HCT116 (cell line): ENCODE data around the gene PTGS1. TPM values are rescaled to one million over a fixed set of nuclear protein-coding genes. Genes with fewer than 3 reads are reported as not detected.
"Not testable (repeated sequence)": the region's sequence is repeated elsewhere in the genome, so short reads cannot be mapped to it uniquely, and the experiment has no call there.

Experiments
- ATAC-seq: fragments of 200-7000 bp; cut with Tn5 transposase; 2 replicates; pipeline ENCODE4 v1.9.1; 2020; ENCODE audit warnings: mild to moderate bottlenecking, moderate library complexity
- BruUV-seq: library from RNA; stranded (reverse); fragments of 400-500 nt; replicated peaks from 2 replicates; lab custom pipeline; 2021; lab: Mats Ljungman, UMichigan
- CTCF ChIA-PET: fragments of 300-600 bp; sonication (Branson Sonifier 250); formaldehyde crosslinking; loops from one replicate; lab custom pipeline; 2021; ENCODE audit warnings: antibody characterized with exemption; lab: Charles Lee
- POLR2A ChIA-PET: fragments of 300-600, 350-600 bp; sonication (Branson Sonifier 250); formaldehyde crosslinking; loops from one replicate; lab custom pipeline; 2021; ENCODE audit warnings: antibody characterized with exemption; lab: Charles Lee
- RAD21 ChIA-PET, 2 experiments: fragments of 300-600 bp; sonication (Branson Sonifier 250); formaldehyde crosslinking; loops; one replicate each; lab custom pipeline; 2023; ENCODE audit warnings: low total read pairs in 2 of 2; ENCODE audit not compliant: uncharacterized antibody in 2 of 2, unreplicated experiment in 2 of 2, low non-redundant PET in 1 of 2; lab: Charles Lee
- DNase-seq: peaks from one replicate; pipeline ENCODE4 v3.0.0-alpha.2; 2010; ENCODE audit warnings: low read depth, low spot score
- H2AFZ ChIP-seq: fragments of 200-600 bp; shearing (Covaris generic), sonication (generic); 2 replicates; pipeline ENCODE4 v1.6.1; 2017; ENCODE audit warnings: low read depth, mixed run types, mixed read lengths, antibody characterized with exemption, low read length; ENCODE audit not compliant: poor library complexity, severe bottlenecking
- H3K27ac ChIP-seq: 2 replicates; pipeline ENCODE4 v1.5.1; 2012; ENCODE audit warnings: low read depth, low read length
- H3K27me3 ChIP-seq: fragments of 200-600 bp; sonication (generic); 2 replicates; pipeline ENCODE4 v1.6.1; 2016; ENCODE audit warnings: mixed run types, low read length, mixed read lengths; ENCODE audit not compliant: insufficient read depth
- H3K36me3 ChIP-seq, 2 experiments: fragments of 200-500 bp in 1 of 2; fragments of 200-600 bp in 1 of 2; sonication (Bioruptor generic) in 1 of 2; sonication (generic) in 1 of 2; 2 replicates each; pipeline versions ENCODE4 v1.5.1 to v1.6.1; 2014 to 2016; ENCODE audit warnings: low read length in 2 of 2, inconsistent platforms in 1 of 2, mixed read lengths in 1 of 2, mixed run types in 1 of 2; ENCODE audit not compliant: insufficient read depth in 2 of 2, control insufficient read depth in 1 of 2
- H3K4me1 ChIP-seq, 2 experiments: fragments of 200-600 bp in 1 of 2; sonication (generic) in 1 of 2; 2 replicates each; pipeline versions ENCODE4 v1.5.1 to v1.6.1; 2012 to 2017; ENCODE audit warnings: low read length in 2 of 2, inconsistent platforms in 1 of 2, mild to moderate bottlenecking in 1 of 2, mixed read lengths in 1 of 2, mixed run types in 1 of 2, moderate library complexity in 1 of 2; ENCODE audit not compliant: insufficient read depth in 2 of 2, control insufficient read depth in 1 of 2
- H3K4me2 ChIP-seq: fragments of 200-600 bp; sonication (generic); 2 replicates; pipeline ENCODE4 v1.6.1; 2017; ENCODE audit warnings: mixed run types, low read length, mixed read lengths
- H3K4me3 ChIP-seq, 2 experiments: fragments of 200-600 bp in 1 of 2; sonication (generic) in 1 of 2; replicated peaks in 1 of 2; 2 replicates each; pipeline ENCODE4 v1.5.1; 2011 to 2016; ENCODE audit warnings: low read length in 2 of 2, control low read depth in 1 of 2, low read depth in 1 of 2, mild to moderate bottlenecking in 1 of 2, mixed read lengths in 1 of 2, mixed run types in 1 of 2
- H3K79me2 ChIP-seq: fragments of 200-600 bp; sonication (generic); 2 replicates; pipeline ENCODE4 v1.6.1; 2017; ENCODE audit warnings: mild to moderate bottlenecking, mixed run types, low read length, moderate library complexity, mixed read lengths; ENCODE audit not compliant: insufficient read depth
- H3K9ac ChIP-seq: fragments of 200-600 bp; sonication (generic); 2 replicates; pipeline ENCODE4 v1.6.1; 2016; ENCODE audit warnings: low read length, mixed read lengths
- H3K9me2 ChIP-seq: fragments of 200-600 bp; sonication (generic), shearing (Covaris generic); 2 replicates; pipeline ENCODE4 v1.6.1; 2017; ENCODE audit warnings: mixed run types, mild to moderate bottlenecking, moderate library complexity; ENCODE audit not compliant: insufficient read depth
- H3K9me3 ChIP-seq, 2 experiments: fragments of 200-500 bp in 1 of 2; fragments of 200-600 bp in 1 of 2; sonication (Bioruptor generic) in 1 of 2; sonication (generic) in 1 of 2; 2 replicates each; pipeline ENCODE4 v1.6.1; 2014 to 2017; ENCODE audit warnings: low read length in 2 of 2, mixed read lengths in 2 of 2, inconsistent platforms in 1 of 2, low read depth in 1 of 2, mild to moderate bottlenecking in 1 of 2, mixed run types in 1 of 2, moderate library complexity in 1 of 2; ENCODE audit not compliant: control insufficient read depth in 1 of 2, insufficient read depth in 1 of 2
- H4K20me1 ChIP-seq: fragments of 200-600 bp; sonication (generic), shearing (Covaris generic); 2 replicates; pipeline ENCODE4 v1.6.1; 2017; ENCODE audit warnings: mixed run types, mild to moderate bottlenecking, moderate library complexity; ENCODE audit not compliant: insufficient read depth
- CEBPB ChIP-seq: IDR thresholded peaks from 2 replicates; pipeline ENCODE4 v1.6.1; 2012; ENCODE audit warnings: low read depth
- EGR1 ChIP-seq: IDR thresholded peaks from 2 replicates; pipeline ENCODE4 v1.6.1; 2012; ENCODE audit warnings: low read depth
- EZH2 ChIP-seq: fragments of 200-600 bp; sonication (generic); IDR thresholded peaks from 2 replicates; pipeline ENCODE4 v1.6.1; 2017; ENCODE audit warnings: antibody characterized with exemption, mixed run types
- EZH2phosphoT487 ChIP-seq: fragments of 200-600 bp; IDR thresholded peaks from 2 replicates; pipeline ENCODE4 v1.6.1; 2018; ENCODE audit warnings: antibody characterized with exemption, borderline replicate concordance
- JUND ChIP-seq: IDR thresholded peaks from 2 replicates; pipeline ENCODE4 v1.6.1; 2012
- POLR2AphosphoS5 ChIP-seq: IDR thresholded peaks from 2 replicates; pipeline ENCODE4 v1.6.1; 2011; ENCODE audit warnings: mild to moderate bottlenecking, low read depth, low read length, moderate library complexity
- SP1 ChIP-seq: IDR thresholded peaks from 2 replicates; pipeline ENCODE4 v1.6.1; 2012; ENCODE audit warnings: low read depth
- SRF ChIP-seq: IDR thresholded peaks from 2 replicates; pipeline ENCODE4 v1.6.1; 2012; ENCODE audit warnings: low read depth
- TCF7L2 ChIP-seq: IDR thresholded peaks from 2 replicates; pipeline ENCODE4 v1.7.0; 2011; ENCODE audit warnings: borderline replicate concordance, inconsistent platforms; ENCODE audit not compliant: insufficient read depth, insufficient read length; ENCODE audit errors: extremely low read depth
- ZFX ChIP-seq: fragments of 450-650 bp; IDR thresholded peaks from 2 replicates; pipeline ENCODE4 v1.6.1; 2017
- ZNF274 ChIP-seq: fragments of 200-500 bp; sonication (Bioruptor generic); IDR thresholded peaks from 2 replicates; pipeline ENCODE4 v1.6.1; 2014; ENCODE audit warnings: mild to moderate bottlenecking, low read depth, low read length, inconsistent platforms
- intact Hi-C: fragments of 100-400 bp; cut with micrococcal nuclease; formaldehyde crosslinking; loops from 2 replicates; pipeline ENCODE4 v1.10.0; 2022
- total RNA-seq: library from RNA; stranded (reverse); gene quantifications from one replicate; pipeline ENCODE4 v1.2.1, GENCODE V29; 2021; ENCODE audit not compliant: unreplicated experiment
- TF ChIP-seq, protein P1 (sequence below): IDR thresholded peaks from 2 replicates; pipeline ENCODE4 v1.6.1; 2012

PTGS1 gene
- total RNA-seq, 1 experiment from 2014 or later = 3.5 TPM

DNA sequence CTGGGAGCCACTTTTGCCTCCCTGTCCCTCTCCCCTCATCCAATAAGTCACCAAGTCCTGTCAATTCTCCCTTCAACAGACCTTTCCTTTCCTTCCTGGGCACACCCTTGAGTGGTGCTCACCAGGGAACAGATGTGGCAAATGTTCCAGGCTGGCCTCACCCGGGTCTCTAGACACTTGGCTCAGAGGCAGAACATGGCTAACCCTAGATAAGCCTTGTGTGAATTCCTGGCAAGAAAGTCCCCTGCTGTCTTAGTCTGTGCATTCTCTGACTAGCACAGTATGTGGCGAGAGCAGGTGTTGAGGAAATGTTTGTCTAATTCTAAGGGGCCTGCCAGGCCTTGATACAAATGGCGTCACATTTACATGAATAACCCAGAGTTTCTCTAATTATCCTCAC, 41.2 kb upstream of the PTGS1 start:
- no peaks in the 10 kb centered on the region for H3K9me3 ChIP-seq
- H3K9me2 ChIP-seq = no peaks in the 10 kb centered on the region
- H3K9ac ChIP-seq = no peak overlapping the region
- DNase-seq (no peak), ATAC-seq (no peak)
- H3K4me1 ChIP-seq = peaks cover 0 to 2% of the 10 kb centered on the region in 2 experiments; a peak in 2 of 4 replicates
- BruUV-seq = no TSS peak
- H3K4me3 ChIP-seq = no peak overlapping the region
- CTCF ChIA-PET = no interaction called here
- H3K36me3 ChIP-seq = peaks cover 5 to 17% of the 10 kb centered on the region in 2 experiments; a peak in 3 of 4 replicates
- H4K20me1 ChIP-seq = no peaks in the 10 kb centered on the region
- RAD21 ChIA-PET = no interaction called here
- TF ChIP-seq EZH2 = no peak
- TF ChIP-seq JUND = no peak
- no peak for TF ChIP-seq CEBPB
- no peak for TF ChIP-seq EGR1
- no peak for TF ChIP-seq ZNF274
- no peak for TF ChIP-seq POLR2AphosphoS5
- TF ChIP-seq SRF = no peak
- no peak for TF ChIP-seq SP1
- TF ChIP-seq, protein P1, sequence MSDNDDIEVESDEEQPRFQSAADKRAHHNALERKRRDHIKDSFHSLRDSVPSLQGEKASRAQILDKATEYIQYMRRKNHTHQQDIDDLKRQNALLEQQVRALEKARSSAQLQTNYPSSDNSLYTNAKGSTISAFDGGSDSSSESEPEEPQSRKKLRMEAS = no peak
- no peak for TF ChIP-seq EZH2phosphoT487
- TF ChIP-seq ZFX = no peak
- no peak for TF ChIP-seq TCF7L2
- H3K27ac ChIP-seq = no peak overlapping the region
- H2AFZ ChIP-seq = no peak overlapping the region
- intact Hi-C loops = no loop called here
- no peaks in the 10 kb centered on the region for H3K79me2 ChIP-seq
- POLR2A ChIA-PET = no interaction called here
- no peak overlapping the region for H3K4me2 ChIP-seq
- H3K27me3 ChIP-seq = no peaks in the 10 kb centered on the region

DNA sequence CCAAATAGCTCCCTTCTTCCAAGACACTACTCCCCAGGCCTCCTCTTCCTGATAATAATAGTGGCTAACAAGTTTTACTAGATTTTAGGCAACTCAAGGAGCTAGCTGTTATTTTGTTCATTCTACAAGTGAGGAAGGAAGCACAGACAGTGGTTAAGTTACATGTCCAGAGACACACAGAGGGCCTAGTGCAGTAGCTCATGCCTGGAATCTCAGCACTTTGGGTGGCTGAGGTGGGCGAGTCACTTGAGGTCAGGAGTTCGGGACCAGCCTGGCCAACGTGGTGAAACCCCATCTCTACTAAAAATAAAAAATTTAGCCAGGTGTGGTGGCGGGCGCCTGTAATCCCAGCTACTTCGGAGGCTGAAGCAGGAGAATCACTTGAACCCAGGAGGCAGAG, 40.4 kb upstream of the PTGS1 start:
- peaks cover 0 to 12% of the 10 kb centered on the region in 2 experiments; a peak in 1 of 4 replicates for H3K36me3 ChIP-seq
- H2AFZ ChIP-seq, DNase-seq, H3K9me2 ChIP-seq, H3K9ac ChIP-seq, H3K79me2 ChIP-seq, POLR2A ChIA-PET, ATAC-seq, H3K27me3 ChIP-seq, intact Hi-C loops, H3K4me1 ChIP-seq, H3K9me3 ChIP-seq, H3K4me2 ChIP-seq, H3K4me3 ChIP-seq, BruUV-seq, H3K27ac ChIP-seq, H4K20me1 ChIP-seq, CTCF ChIA-PET: not testable (repeated sequence)
- RAD21 ChIA-PET = interaction anchor here in 1 of 2 experiments (0.5 kb wide), 1 partner anchor 10 kb away, joined by 5 read pairs; no protein-coding TSS in a partner anchor
